HepG2 (cell line): Measurements from ENCODE around the gene LRRC10B.

Experiments
- ATF7 ChIP-seq, 2 experiments: fragments of 450-650 bp in 1 of 2; sonication (generic) in 1 of 2; formaldehyde crosslinking in 1 of 2; IDR thresholded peaks; 2 replicates each; pipeline versions ENCODE4 v1.4.0 to v1.6.1; 2016 to 2020; ENCODE audit warnings: antibody characterized with exemption in 1 of 2, mild to moderate bottlenecking in 1 of 2, missing genetic modification reagents in 1 of 2
- CHD2 ChIP-seq: IDR thresholded peaks from 2 replicates; pipeline ENCODE4 v1.6.1; 2011; ENCODE audit warnings: low read depth, low read length, improper control_type of control experiment
- HMG20B ChIP-seq: conservative IDR thresholded peaks from 2 replicates; pipeline ENCODE4 v1.6.1; 2016; ENCODE audit warnings: missing genetic modification reagents, missing compliant biosample characterization
- JUND ChIP-seq: sonication (generic); formaldehyde crosslinking; IDR thresholded peaks from 2 replicates; pipeline ENCODE4 v1.8.0; 2022; ENCODE audit warnings: mild to moderate bottlenecking, missing genetic modification reagents
- RAD21 ChIP-seq: fragments of 450-650 bp; formaldehyde crosslinking; IDR thresholded peaks from 2 replicates; pipeline ENCODE4 v1.5.0; 2020; ENCODE audit warnings: mild to moderate bottlenecking
- TAF1 ChIP-seq: sonication (generic); formaldehyde crosslinking; IDR thresholded peaks from 2 replicates; pipeline ENCODE4 v1.4.0; 2020; ENCODE audit warnings: missing genetic modification reagents
- TF ChIP-seq, protein P1 (sequence below): sonication (generic); formaldehyde crosslinking; IDR thresholded peaks from 2 replicates; pipeline ENCODE4 v1.5.0; 2020; ENCODE audit warnings: mild to moderate bottlenecking, missing genetic modification reagents, moderate library complexity
- TF ChIP-seq, protein P2 (sequence below): sonication (generic); formaldehyde crosslinking; IDR thresholded peaks from 2 replicates; pipeline ENCODE4 v1.8.1; 2022; ENCODE audit warnings: mild to moderate bottlenecking, missing genetic modification reagents

DNA sequence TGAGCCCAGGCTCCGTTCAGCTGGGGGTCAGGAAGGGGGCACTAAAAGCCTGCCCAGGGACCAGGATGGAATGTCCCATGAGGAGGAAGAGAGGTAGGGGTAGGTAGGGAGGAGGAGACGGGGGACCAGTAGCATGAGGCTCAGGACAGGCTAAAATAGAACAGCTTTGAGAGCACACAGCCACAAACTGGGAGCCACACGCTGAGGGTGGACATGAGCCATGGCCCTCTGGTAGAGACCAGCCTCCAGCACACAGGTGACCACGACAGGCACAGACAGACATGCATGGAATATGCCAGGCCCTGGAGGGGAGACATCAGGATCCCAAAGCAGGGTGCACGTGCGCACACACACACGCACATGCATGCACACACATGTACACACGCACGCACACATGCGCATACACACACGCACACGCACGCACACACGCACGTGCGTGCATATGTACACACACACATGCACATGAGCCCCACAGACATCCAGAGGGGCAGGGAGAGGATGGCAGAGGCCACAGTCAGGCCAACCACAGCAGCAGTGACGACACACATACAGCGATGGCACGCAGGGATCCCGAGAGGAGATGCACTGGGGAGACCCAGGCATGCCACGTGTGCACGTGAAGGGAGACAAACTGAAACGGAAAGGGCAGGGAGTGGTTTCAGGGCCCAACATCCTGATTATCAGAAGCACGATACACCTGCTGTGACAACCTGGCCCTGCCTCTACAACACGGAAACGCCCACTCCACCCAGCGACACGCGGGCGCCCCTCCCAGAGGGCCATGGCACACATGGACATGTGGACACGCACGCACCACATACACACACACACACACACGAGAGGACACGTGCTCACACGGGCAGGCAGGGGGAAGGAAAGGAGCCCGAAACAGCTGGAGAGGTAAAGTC lies 25.7 kb downstream of the LRRC10B start:
- TF ChIP-seq, protein P1, sequence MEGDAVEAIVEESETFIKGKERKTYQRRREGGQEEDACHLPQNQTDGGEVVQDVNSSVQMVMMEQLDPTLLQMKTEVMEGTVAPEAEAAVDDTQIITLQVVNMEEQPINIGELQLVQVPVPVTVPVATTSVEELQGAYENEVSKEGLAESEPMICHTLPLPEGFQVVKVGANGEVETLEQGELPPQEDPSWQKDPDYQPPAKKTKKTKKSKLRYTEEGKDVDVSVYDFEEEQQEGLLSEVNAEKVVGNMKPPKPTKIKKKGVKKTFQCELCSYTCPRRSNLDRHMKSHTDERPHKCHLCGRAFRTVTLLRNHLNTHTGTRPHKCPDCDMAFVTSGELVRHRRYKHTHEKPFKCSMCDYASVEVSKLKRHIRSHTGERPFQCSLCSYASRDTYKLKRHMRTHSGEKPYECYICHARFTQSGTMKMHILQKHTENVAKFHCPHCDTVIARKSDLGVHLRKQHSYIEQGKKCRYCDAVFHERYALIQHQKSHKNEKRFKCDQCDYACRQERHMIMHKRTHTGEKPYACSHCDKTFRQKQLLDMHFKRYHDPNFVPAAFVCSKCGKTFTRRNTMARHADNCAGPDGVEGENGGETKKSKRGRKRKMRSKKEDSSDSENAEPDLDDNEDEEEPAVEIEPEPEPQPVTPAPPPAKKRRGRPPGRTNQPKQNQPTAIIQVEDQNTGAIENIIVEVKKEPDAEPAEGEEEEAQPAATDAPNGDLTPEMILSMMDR (CRISPR knock-in tag) = no peak
- TF ChIP-seq ATF7 (IDR thresholded peaks at IDR 0.05) = no peak
- TF ChIP-seq ATF7 (CRISPR knock-in tag; IDR thresholded peaks at IDR 0.05) = no peak
- no peak for TF ChIP-seq TAF1 (CRISPR knock-in tag)
- TF ChIP-seq, protein P2, sequence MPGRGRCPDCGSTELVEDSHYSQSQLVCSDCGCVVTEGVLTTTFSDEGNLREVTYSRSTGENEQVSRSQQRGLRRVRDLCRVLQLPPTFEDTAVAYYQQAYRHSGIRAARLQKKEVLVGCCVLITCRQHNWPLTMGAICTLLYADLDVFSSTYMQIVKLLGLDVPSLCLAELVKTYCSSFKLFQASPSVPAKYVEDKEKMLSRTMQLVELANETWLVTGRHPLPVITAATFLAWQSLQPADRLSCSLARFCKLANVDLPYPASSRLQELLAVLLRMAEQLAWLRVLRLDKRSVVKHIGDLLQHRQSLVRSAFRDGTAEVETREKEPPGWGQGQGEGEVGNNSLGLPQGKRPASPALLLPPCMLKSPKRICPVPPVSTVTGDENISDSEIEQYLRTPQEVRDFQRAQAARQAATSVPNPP = no peak
- no peak for TF ChIP-seq RAD21 (CRISPR knock-in tag)
- no peak for TF ChIP-seq CHD2
- no peak for TF ChIP-seq HMG20B (CRISPR knock-in tag)
- TF ChIP-seq JUND (CRISPR knock-in tag) = no peak
